RKO (cell line): ENCODE data around the gene VEZT.
A peak's percentile ranks its signal among the peaks of the same experiment; 100 is the strongest.
"Not testable (repeated sequence)": the region's sequence is repeated elsewhere in the genome, so short reads cannot be mapped to it uniquely, and the experiment has no call there.

Experiments used
- DNase-seq: peaks from one replicate; pipeline ENCODE4 v3.0.0-alpha.2; 2016; ENCODE audit warnings: low spot score

VEZT gene, protein sequence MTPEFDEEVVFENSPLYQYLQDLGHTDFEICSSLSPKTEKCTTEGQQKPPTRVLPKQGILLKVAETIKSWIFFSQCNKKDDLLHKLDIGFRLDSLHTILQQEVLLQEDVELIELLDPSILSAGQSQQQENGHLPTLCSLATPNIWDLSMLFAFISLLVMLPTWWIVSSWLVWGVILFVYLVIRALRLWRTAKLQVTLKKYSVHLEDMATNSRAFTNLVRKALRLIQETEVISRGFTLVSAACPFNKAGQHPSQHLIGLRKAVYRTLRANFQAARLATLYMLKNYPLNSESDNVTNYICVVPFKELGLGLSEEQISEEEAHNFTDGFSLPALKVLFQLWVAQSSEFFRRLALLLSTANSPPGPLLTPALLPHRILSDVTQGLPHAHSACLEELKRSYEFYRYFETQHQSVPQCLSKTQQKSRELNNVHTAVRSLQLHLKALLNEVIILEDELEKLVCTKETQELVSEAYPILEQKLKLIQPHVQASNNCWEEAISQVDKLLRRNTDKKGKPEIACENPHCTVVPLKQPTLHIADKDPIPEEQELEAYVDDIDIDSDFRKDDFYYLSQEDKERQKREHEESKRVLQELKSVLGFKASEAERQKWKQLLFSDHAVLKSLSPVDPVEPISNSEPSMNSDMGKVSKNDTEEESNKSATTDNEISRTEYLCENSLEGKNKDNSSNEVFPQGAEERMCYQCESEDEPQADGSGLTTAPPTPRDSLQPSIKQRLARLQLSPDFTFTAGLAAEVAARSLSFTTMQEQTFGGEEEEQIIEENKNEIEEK

DNA sequence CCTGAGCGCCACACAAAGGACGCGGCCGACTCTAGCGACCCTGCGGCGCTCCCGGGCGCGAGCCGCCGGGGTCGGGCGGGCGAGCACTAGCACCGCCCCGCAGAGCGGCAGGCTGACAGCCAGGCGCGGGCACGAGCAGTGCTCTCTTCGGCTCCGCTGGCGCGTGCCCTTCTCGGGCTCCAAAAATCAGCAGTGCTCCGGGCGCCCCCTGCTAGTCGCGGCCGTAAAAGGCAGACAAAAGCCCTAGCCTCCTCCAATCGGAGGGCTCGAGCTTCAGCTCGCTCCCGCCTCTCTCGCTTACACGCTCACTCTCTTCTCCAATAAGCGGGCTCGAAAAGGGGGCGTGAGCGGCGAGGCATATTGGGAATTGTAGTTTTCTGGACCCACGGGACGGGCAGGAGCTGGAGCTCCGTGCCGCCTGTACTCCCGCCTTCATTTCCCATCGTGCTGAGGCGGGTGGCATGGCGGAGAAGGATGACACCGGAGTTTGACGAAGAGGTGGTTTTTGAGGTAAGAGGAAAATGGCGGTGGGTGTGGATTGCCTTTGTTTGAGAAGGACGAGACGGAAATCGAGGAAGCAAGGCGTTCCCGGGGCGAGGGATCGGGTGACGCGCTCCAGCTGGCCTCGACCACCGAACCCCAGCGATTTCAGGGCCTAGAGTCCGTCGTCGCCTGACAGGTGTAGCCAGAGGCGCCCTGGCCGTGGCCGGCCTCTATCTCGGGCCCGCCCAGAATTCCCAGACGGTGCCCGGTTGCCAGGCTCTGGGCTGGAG is at the start of gene VEZT, which contains the start of gene FGD6:
Gene VEZT, plus strand, starts transcription at position 431 of the 773 bp plus-strand sequence. Its CDS starts 44 bp downstream, at position 475.
Gene FGD6, minus strand, starts transcription at position 91 of the 773 bp plus-strand sequence. CDS start 227 bp downstream, outside the sequence.
- DNase-seq, result peak; percentile 98

DNA sequence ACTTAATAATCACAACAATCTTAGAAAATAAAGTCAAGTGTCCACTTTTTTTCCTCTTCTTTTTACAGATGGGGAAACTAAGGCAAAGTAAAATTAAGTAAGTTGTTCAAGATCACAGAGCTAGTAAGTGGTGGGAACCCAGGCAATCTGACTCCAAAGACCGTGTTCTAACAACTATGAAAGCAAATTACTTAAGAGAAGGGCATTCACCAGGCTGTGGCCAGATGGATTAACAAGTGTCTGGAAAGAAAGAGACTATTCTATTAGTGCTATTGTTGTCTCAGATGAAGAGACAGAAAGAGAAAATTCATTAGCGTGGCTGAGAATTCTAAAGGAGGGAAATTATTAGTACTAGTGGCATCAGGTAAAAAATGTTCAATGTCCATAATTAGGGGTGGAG is 48.9 kb upstream of the VEZT start:
- DNase-seq, result no peak

DNA sequence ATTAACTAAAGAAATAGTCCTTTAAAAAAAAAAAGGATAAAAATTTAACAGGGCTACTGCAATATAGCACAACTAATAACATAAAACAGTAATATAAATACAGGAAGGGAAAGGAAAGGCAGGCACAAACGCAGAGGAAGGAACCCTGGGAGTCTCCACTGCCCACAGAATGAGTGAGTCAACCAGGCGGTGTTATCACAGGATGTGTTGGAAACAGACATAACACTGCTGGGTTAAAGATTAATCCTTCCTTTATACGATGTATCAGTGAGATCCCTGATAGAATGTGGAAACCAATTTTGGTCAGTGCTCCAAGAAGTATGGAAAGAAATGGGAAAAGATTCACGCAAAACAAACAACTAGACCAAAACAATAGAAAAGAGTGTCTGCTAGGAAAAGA is 48.2 kb upstream of the VEZT start:
- DNase-seq, result peak; percentile 35

DNA sequence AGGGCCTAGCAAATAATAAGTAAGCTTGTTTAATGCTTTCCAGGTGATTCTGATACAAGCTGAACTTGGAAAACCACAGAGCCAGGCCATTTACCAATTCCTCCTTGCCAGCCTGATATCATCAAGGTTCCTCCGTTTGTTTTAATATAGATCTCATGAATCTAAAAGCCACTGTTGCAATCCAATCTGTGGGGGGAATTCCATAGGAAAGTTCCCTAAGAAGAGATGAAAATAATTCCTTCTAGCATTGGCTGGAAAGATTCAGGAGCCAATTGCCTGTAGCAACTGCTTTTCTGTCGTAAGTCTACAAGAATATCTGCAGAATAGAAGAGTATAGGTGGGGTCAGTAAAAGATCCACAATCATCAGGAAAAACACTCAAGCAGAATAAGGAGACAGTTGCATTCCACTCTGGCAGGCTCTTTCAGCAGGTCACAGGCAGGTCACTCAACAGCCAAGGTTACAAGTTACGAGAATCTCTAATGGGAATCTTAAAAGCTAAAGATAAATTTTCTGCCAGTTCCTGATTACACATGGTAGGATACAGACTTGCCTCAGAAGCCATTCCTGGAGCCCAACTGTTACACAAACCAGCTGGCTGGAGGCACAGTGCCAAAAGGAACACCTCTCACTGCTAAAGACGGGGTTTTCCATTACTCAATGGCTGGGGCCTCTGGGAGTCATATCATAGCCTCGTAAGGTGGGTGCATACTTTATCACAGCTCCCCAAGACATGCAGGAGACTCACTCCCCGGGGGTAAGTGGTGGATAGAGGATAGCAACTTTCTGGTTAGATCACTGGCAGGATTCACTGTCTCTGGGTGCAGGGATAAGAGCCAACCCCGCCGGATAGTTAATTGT is 44.0 kb upstream of the VEZT start:
- no peak for DNase-seq

DNA sequence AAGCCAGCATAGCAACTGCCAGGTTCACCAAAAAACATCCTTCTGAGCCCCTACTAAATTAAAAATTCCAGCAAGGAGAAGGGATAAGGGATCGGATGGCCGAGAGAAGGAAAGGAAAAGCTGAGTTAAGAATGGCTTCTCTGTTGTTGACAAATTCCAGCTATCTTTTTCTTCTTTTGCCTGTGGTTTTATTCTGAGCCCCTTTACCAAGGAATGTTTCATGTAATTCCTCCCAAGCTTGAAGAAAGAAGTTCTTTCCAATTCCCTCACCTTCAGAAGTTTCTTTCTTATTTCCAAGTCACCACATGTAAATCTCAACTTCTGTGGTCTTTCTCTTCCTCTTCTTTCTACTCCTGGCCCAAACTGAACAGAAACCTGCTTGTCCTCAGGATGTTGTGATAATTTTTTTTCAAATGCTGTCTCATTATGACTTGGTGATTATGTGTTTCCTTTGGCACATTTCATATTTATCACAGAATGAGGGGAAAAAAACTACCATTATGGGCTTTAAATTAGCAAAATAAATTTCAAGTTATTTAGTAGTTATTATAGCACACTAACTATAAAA is 40.3 kb upstream of the VEZT start:
- no peak for DNase-seq

DNA sequence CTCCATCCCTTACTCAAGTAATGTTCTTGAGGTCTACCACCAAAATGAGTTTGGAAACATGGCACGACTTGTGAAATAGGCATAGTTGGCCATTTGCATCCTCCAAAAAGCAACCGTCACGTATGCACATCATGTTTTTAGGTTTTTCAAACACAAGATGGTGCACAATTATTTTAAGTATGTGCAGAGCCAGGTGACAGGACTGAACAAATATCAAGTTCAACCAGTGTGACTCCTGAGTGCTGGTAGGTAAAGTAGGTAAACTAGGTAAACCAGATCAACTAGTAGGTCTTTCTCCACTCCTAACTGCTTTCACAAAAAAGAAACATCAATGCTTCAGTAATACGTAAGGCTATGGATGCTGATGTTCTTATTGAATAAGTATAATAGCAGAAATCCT is 39.5 kb upstream of the VEZT start:
- DNase-seq, result no peak

DNA sequence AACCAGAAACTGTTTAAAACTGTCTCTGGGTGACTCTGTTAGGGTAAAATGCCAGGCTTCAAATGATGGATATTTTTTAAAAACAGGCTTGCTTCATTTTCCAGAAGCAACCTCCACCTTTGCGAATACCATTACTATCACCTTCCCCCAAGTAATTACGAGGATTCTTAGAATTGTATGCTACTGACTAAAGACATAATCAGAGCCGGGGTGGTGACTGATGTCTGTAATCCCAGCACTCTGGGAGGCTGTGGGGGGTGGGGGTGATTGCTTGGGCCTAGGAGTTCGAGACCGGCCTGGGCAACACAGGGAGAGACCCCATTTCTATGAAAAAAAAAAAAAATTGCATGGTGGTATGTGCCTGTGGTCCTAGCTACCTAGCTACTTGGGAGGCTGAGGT is 38.6 kb upstream of the VEZT start:
- DNase-seq, result no peak

DNA sequence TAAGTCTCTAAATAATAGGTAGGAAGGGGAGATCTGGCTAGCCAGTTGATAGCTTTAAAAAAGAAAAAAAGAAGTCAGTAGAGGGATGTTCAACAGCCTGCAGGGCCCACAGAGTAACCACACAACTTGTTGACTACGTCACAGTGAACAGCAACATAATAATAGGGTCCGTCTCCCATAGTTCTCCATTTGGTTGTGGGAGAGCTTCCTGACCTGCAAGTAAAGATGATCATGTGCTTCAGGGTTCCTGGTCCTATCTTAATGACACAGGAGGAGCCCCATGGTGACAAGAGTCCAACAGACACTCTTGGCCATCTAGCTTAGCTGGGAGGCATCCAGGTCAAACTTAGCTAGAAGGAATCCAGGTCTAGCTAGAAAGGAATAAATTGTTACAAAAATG is 36.5 kb upstream of the VEZT start:
- no peak for DNase-seq

DNA sequence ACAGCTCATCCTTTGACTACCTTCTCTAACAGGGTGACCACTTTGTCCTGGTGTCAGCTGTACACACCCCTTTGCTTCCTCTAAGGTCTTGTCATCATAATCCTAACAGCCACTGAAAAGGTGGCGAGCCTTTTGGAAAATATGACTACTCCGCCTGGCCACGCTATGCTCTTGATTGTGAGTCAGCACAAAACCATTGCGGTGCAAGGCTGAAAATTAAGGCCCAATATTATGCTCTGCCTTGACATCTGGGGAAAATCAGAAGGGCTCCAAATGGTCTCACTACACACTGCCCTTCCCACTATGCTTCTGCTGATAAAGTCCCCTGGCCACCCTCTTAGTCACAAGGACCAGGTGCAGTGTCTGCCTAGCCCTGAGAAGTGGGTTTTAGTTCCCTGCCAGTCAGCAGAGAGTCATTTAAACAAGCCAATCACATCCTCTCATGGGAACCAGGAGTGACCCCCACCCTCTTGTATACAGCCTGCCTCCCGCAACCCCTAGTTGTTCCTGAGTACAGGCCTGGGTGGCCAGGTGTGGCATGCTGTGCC is 34.7 kb upstream of the VEZT start:
- DNase-seq, result peak; percentile 60

DNA sequence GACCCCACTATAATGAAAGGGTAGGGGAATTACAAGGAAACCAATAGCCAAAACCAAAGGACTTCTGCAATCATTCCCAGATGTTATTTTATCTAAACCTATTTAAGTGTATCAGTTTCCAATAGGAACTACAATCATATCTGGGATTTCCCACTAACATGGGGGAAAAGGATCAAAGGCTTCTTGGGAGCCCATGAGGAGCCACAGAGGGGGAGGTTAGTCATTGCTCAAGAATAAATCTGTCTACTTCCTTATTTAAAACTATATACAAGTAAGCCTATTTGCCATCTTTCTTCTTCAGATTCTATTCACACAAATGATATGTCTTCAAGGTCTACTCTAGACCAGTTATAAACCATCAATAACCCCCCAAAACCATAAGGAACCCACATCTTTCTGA is 33.5 kb upstream of the VEZT start:
- DNase-seq, result no peak

DNA sequence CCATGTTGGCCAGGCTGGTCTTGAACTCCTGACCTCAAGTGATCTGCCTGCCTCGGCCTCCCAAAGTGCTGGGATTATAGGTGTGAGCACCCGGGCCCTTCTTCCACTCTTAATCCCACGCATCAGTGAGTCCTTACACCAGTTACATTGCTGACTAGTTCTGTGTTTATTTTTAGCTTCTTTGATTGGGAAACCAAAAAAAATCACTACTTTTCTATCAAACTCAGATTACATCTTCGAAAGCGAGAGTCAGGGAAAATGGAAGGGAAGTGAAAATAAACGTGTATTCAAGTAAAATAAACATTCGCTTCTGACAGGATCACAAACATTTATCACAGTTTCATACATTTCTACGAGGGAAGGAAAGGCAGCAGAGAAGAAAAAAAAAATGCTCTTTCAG is 32.5 kb upstream of the VEZT start:
- no peak for DNase-seq

DNA sequence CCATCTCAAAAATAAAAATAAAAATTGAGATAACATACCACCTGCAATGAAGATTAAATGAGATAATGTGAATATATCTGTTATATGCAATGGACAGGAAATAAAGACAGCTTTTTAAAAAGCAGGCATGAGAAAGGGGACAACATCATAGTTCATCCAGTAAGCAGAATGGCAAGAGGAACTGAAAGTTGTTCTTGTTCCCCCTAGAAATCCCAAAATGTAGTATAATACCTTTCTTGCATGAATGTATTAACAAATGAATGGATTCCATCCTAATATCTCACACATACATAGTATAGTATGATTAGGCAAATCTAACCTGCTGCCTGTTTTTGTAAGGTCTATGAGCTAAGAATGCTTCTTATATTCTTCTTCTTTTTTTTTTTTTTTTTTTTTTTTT is 31.8 kb upstream of the VEZT start:
- DNase-seq, result no peak

DNA sequence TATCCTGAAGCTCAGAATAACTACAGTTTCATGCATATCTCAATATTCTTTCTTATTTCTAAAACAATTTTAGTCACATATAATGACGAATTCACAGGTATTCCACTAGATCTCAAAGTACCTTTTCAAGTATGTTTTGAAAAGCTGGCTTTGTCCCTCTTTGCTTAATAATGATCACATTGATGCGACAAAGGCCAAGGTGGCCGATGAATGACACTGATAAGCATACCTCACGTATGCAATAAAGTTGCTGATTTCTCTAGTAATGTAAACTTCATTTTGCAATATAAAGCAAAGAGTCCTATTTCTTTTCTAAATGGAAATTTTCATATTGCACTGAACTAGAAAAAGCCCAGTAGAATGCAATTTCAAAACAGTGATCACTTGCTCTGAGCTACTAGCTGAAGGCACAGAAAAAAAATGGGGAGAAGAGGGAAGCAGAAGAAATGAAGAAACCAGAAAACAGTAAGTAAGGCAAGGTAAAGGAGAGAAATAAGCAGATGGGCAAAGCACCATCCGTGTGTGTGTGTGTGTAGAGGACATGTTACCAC is 29.7 kb upstream of the VEZT start:
- DNase-seq, result no peak

DNA sequence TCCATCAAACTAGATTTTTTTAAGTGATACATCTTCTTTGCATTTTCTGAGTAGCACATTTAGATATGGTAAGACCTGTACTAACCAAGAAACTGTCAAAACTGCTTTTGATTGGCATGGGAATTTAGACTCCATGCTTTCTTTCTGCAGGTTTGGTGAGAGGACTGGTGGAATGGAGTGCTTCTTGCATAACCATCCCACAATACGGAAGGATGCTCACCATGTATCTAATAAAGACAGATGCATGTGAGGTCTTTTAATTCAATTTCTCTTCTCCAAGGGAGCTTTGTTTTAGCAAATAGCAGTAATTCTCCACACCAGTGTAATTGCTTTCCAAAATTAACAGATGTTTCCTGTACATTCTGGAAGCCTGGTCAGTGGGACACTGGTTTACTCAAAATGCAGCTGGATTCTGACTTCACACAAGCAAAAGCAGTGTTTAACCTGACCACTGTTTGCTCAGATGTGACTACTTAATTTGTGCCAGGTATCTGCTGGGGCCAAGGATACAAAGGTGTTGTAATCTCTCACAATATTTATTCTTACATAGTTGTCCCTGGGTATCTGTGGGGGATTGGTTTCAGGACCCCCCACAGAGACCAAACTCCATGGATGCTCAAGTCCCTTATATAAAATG is 26.4 kb upstream of the VEZT start:
- no peak for DNase-seq

DNA sequence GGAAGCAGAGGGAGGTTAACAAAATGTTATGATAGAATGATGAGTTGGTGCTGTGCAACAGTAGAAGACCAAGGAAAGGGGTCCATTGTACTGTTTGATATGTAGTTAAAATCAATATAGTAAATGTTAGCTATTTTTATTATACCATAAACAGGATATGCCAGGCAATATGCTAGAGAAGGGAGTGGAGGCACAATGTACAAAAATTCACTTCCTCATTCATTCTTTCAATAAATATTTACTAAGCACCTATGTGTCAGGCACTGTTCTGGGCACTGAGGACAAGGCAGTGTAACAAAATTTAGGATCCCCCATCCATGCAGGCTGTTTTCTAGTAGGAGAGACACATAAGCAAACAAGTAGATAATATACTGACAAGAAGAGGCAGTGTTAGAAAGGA is 25.3 kb upstream of the VEZT start:
- DNase-seq, result no peak

DNA sequence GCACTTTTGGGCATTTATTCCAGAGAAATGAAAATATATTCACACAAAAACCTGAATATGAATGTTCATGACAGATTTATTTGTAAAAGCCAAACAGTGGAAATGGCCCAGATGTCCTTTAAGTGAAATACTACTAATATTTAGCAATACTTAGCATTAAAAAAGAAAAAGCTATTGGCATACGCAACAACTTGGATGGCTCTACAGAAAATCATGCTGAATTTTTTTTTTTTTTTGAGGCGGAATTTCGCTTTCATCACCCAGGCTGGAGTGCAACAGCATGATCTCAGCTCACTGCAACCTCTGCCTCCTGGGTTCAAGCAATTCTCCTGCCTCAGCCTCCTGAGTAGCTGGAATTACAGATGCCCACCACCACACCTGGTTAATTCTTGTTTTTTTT is 24.5 kb upstream of the VEZT start:
- no peak for DNase-seq

DNA sequence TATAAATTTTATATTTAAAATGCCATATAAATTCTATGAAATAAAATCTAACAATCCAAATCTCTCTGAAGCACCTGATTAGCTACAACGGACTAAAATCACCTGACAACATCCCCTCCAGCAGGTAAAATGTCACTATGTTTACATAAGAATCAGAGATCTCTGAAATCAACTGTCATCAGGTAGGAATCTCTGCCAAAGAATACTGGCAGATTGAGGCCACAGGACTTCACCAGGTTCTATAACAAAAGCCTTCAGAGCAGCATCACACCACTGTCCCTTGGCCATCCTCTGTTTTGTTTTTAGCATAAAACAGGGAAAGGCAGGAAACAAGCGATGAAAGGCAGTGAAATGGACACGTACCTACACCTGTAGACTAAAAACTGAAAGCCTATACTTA is 22.5 kb upstream of the VEZT start:
- DNase-seq, result no peak

DNA sequence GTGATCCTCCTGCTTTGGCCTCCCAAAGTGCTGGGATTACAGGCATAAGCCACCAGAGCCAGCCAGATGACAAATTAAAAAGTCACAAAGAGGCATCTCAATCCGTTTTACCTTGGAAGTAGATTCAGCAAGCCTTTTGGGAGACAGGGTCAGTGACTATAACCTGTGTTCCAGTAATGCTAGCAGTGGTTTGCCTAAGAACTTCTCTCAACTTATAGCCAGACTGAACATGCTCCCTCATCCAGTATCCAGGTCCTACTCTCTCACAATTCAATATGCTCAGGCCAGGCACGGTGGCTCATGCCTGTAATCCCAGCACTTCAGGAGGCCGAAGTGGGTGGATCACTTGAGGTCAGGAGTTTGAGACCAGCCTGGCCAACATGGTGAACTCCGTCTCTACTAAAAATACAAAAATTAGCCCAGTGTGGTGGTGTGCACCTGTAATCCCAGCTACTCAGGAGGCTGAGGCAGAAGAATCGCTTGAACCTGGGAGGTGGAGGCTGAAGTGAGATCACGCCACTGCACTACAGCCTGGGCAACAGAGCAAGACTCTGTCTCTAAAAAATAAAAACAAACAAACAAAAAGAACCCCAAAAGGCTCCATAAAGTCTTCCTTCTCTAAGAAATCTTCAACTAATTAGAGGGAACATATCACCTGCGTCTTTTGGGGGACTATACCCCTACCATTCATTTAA is 20.6 kb upstream of the VEZT start:
- not testable (repeated sequence) for DNase-seq

DNA sequence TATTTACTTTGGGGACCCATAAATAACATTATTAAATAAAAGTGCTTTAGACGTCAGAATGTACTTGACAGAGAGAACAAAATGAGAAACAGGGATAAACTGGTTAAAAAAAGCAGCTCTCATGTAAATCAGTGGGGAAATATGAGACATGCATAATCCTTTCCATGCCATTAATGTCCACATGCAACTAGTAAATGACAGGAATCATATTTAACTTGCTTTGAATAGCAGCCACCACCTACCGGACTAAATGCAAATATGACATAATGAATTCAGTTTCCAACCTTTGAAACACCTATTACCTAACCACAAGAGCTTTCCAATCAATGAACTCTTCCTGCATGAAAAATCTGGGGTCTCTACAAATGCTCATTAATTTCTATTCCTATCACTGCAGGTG is 20.0 kb upstream of the VEZT start:
- DNase-seq, result no peak

DNA sequence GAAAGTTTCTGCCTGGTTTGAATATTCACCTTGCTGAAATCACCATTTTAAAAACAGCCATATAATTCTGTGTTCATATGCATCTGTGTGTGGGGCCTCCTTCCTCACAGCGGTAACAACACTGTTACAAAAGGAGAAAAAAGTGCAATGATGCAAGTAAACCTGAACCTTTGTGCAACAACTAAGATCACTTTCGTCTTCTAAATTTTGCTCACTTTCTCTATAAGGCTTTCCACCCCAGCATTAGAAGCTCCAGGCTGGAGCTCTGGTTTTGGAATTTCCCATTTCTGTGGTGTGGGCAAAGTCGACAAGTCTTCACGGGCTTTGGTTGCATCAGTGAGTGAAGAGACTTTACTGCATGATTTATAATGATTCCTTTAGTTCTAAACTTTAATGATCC is 18.7 kb upstream of the VEZT start:
- DNase-seq, result no peak
